HG02938 (cell line): Measurements from ENCODE around the gene SGK1.

Experiments used
- ATAC-seq: cut with Tn5 transposase; IDR thresholded peaks from one replicate; pipeline ENCODE4 v1.9.1; 2021; ENCODE audit warnings: mild to moderate bottlenecking, moderate library complexity; ENCODE audit not compliant: unreplicated experiment

SGK1 gene

DNA sequence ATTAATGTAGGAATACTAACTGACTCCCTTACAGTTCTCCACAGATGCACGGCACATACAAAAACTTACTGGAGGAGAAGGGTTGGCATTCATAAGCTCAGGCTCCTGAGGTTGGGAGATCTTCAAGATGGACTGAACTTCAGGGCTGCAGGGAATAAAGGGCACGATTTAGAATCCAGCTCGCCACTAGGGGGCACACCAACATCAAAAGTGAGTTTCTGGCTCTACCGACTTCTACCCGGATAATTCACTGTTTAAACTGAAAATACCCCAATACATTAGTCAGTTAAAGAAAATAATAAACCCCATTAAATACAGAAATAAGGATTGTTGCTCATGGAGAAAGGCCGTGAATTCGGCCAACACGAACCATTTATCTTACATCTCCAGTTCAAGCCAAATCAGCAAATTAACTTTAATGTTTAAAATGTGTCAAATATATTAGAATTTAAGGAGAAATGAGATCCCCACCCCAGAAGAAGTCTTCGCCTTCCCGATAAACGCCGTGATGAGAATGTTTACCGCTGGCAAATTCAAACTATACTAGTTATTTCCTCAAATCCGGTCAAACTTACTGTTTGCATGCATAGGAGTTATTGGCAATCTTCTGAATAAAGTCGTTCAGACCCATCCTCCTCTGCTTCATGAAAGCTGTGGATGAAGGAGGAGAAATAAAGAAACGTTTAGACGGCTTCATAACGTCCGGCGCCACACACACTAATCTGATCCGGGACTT lies 143.8 kb downstream of the SGK1 start:
- ATAC-seq: peak; percentile 24

DNA sequence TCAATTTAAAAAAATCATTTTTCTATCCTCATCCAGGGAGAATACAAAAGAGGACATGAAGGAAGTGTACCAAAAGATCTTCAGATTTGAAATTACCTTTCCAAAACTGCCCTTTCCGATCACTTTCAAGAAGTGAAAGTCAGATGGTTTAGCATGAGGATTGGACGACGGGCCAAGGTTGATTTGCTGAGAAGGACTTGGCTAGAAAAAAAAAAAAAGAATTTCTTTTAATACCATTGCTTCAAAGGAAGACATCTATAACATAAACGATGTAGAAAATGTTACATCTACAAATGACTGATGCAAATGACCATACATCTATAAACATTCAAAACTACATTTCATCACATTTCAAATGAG lies 144.6 kb downstream of the SGK1 start:
- ATAC-seq: no peak

DNA sequence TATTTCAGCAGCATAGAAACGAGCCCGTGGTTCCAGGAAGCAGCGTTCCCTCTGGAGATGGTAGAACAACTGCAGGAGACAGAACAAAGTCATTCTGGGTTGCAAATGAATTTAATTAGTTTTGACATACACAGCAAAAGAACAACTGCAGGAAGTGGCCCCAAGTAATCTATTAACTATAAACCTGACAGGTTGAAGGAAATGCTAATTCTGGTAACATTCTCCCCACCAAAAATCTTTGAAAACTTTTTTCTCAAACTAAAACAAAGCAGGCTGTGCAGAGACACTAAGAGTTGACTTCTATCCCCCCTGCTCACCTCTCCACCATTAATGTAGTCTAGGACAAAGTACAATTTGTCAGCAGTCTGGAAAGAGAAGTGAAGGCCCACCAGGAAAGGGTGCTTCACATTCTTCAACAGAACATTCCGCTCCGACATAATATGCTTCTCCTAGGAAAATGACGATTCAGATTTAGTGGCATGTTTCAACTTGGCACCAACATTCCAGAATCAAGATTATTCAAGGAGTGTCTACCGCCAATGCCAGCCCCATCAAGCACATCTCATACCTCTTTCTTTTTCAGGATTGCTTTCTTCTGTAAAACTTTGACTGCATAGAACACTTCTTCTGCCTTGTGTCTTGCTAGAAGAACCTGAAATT lies 145.1 kb downstream of the SGK1 start:
- no peak for ATAC-seq

DNA sequence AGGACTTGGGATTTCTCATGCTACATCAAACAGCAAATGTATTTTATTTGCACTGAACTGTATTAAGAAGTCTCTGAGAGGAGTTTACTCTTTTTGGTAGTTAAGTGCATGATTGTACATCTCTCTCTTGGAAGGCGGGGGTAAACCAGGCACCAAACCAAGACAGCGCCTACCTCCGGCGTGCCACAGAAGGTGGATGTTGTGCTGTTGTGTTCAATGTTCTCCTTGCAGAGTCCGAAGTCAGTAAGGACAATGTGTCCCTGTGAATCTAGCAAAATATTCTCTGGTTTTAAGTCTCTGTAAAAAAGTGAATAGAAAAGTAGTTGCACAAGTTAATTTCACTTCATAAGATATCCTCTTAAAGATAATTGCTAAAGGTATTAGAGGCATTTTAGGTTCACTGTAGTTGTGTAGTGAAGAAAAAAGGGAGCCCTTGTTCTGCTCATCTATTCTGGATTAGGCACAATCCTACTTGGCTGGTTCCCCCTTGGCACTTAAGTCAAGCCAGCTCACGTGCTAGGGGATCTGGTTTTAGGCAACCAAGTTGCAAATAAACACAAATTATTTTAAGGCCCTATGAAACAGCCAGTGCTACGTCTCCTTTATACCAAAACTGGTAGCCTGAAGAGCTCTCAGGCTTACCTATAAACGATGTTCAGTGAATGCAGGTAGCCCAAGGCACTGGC lies 145.7 kb downstream of the SGK1 start:
- no peak for ATAC-seq

DNA sequence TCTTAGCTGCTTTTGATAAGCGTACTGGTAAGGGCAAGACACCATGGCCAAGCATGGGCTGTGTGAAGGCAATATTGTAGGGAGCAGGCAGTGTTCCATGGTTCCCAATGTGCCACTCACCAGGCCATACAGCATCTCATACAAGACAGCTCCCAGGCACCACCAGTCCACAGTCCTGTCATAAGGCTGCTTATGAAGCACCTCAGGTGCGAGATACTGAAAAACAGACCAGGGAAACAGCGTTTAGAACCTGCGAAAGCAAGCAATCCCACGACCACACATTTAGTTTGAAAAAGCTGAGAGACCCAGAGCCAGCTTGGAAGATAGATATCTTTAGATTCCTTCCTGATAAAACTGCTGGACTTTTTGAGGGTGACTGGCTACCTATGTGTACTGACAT lies 146.4 kb downstream of the SGK1 start:
- no peak for ATAC-seq

DNA sequence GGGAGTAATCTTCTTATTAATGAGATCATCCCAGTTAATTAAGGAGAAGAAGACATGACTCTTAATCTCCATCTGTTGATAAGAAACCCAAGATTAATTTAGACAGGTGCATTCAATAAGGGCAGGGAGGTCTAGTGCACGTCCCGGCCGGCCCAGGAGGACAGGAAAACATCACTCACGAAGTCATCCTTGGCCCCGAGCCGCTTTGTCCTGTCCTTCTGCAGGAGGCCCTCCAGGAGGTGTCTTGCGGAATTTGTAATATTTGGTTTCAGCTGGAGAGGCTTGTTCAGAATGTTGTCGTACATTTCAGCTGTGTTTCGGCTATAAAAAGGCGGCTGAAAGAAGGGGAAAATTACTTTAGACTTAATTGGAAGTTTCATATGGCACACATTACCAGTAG lies 147.1 kb downstream of the SGK1 start:
- no peak for ATAC-seq

DNA sequence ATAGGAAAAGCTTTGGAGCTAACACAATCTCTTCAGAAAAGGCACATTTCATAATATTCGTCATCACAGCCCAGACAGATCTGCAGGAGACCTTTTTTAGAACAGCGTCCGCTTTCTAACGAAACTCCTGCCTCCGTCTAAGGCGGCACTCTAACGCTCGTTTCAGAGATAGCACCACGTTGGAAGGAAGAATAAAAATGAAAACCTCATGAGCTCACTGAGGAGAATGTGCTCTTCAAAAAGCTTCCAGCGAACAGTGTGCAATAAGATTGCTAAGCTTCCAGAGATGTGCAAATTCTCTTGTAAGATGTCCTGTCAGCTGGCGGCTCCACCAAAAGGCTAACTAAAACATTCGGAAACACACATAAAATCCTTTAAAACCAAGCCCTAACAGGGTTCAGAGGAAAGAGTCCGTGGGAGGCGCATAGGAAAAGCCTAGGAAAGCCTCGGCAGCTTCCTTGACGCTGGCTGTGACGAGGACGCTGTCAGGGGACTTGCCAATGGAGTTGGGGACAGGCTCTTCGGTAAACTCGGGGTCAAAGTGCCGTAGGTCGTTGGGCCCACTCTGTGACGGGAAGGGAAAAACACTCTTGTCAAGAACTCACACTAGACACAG lies 147.9 kb downstream of the SGK1 start:
- no peak for ATAC-seq

DNA sequence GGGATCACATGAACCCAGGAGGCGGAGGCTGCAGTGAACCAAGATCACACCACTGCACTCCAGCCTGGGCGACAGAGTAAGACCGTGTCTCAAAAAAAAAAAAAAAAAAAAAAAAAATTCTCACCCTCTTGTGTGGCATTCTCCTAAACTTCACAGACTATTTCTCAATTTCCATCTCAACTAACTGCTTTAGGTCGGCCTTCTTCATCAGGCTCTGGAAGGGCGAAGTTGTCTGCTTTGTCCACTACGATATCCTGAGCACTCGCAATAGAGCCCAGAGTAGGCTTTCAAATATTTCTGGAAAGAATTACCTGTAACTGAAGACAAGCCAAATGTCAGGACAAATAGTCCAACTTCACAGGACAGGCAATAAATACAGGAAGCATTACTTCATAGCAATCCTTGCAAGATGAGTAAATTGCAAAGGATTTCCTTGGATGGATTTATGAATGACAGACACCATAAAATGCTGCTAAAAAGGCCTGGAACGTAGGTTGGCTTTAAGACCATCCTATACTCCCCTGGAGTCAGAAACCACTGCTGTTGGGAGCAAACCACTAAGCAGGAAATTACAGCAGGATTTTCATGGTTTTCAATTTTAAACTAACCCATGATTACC lies 149.2 kb downstream of the SGK1 start:
- no peak for ATAC-seq

DNA sequence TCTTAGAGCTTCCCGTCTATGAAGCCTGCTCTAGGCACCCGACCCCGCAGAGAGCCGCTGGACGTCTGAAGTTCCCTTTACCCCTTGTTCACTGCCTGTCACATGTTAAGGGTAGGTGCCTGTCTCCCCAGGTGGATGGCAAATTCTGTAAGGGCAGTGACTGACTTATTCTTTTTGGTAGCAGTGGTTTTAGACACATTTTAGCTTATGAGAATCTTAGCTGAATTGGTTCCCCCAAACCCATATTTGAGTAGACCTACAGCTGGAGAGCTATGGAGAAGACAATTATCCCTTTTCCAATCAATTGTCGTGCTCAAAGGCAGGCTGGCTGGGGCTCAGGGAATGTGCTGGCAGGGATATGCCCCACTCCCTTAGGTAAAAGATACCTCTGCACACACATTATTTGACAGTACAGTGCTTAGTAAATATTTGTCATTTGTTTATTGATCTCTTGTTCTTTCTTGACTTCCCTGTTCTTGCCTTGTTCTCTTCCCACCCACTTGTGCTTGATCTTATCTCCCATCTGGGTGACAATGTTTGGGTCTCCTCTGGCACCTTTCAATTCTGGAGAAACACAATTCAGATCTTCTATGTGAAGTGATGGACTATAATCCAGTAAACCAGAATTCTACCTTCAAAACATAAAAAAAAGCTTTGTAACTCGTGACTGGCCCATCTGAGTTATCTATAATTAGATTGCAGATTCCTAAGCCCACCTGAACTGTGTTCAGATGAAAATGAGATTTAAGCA lies 151.2 kb downstream of the SGK1 start:
- no peak for ATAC-seq

DNA sequence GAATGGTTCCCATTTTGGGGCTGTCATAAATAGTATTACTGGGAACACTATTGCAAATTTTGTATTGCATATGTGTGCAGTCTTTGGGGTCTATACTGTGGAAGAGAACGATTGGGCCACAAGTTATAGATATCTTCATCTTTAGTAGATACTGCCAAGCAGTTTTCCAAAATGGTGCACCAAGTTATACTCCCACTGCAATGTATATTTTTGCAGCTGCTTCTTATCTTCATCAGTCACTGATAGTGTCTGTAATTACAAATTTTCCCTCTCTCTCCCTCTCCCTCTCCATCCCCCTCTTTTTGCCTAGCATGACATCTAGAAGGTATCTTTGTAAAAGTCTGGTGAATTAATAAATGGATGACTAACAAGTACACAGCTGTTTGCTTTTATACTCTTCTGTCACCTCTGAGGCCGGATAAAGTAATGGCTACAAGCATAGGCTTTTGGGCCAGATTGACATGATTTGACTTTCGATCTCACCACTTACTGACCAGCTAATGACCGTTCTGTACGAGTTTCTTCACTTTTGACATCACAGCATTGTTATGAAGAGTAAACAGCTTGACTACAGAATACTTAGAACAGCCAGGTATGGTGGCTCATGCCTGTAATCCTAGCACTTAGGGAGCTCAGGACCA lies 152.2 kb downstream of the SGK1 start:
- ATAC-seq: no peak

DNA sequence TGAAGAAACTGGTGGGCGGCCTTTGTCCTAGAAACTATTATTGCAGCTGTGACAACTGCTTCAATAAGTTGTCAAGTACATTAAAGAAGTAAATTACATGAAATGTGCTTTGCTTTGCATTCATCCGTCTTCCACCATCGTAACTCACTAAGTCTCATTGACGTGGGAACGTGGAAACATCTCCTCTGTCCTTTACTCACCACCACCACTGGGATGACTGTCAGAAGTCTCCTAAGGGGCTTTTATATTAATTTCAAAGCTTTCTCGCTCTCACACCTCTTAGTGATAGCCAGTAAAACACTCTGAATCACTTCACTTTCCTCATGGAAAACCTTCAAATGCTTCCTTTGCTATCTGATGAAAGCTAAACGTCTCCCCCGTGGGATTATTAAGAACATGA lies 153.6 kb downstream of the SGK1 start:
- no peak for ATAC-seq

DNA sequence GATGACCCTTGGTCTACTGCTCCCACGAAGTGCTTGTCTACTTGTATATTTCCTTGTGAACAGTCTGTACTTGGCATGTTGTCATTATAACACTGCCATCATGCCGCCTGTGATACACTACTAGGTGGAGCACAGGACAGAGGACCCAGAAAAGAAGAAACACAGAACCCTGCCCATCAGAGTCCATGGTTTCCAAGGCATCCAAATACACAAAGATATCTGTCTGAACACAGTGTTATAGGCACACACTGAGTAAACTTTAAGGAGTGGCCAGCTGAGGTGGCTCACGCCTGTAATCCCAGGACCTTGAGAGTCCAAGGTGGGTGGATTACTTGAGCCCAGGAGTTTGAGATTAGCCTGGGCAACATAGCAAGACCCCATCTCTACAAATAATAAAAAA lies 155.0 kb downstream of the SGK1 start:
- no peak for ATAC-seq

DNA sequence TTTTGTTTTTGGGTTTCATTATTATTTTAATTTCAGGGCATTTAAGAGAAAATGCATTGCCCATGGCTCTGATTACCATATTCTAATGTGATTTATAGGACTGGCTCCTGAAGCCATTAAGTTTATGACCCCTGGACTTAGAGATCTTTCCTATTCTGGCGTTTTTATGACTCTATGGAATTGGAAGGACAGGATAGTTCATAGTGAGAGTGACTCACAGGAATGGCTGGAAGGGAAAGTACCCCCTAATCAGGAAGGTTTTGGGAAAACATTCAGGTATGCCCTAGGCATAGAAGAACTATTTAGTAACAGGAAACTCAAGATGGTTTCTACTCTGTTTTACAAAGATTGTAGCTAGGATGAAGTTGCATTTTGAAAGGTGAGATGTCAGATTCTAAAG lies 156.9 kb downstream of the SGK1 start:
- no peak for ATAC-seq

DNA sequence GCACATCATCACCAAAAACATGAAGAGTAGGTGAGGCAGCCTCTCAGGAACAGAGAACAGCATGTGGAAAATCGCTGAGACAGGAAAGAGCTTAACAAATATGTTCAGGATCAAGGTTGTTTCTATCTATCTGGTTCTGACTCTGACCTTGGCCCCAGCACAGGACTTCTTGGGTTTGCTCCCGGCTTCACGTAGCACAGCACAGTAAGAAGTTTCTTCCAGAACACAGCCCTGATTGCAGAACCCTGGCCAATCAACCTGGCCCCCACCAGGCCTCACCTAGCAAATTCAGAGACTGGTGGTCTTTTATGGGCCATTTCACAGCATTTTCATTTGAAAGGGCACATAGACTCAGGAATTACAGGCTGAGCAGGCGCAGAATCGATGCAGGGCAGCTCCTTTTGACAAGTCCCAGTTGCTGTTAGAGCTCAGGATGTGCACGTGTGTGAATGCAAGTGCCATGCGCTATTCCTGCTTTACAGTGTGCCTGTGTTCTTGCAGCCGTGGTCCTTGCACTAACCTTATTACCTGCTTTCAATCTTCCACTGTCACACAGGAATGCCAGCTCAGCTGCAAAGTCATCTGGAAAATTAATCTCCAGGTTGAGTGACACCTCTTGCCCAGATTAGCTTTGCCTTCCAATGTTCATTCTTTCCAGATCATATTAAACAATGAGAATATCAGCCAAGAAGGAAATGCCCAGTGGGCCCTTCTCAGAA lies 165.0 kb downstream of the SGK1 start:
- no peak for ATAC-seq

DNA sequence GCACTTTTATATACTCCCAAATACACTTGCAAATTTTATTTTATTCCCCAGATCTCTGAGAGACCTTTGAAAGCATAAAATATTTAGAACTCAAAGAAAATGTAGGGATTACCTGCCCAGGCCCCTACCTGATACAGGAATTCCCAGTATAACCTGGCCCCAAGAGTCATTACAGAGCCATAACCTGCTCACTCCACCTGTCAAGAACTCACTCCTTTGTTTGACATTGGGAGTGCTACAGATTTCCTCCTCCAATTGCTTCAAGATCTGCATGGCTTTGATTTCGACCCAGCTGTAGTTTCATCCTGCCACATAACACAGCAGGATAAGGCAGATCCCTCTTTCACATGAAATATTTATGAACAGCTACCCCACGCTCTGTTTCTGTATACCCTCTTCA lies 169.3 kb downstream of the SGK1 start:
- ATAC-seq: no peak

DNA sequence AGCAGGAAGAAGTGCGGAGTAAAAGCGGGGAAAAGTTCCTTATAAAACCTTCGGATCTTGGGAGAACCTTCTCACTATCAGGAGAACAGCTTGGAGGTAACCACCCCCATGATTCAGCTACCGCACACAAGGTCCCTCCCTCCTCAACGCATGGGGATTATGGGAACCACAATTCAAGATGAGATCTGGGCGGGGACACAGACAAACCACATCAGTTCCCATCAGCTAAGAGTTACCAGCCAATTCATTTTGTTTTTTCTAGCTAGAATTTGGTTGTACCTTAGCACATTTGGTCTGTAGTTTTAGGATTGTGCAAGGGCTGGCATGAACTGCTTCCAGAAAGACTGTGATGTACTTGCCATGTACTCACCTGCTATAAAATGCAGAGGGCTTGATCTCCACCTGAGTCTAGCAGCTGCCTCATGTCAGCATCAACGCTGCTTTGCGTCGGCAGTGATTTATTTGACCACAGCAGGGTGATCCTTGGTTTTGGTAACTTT lies 170.8 kb downstream of the SGK1 start:
- ATAC-seq: no peak

DNA sequence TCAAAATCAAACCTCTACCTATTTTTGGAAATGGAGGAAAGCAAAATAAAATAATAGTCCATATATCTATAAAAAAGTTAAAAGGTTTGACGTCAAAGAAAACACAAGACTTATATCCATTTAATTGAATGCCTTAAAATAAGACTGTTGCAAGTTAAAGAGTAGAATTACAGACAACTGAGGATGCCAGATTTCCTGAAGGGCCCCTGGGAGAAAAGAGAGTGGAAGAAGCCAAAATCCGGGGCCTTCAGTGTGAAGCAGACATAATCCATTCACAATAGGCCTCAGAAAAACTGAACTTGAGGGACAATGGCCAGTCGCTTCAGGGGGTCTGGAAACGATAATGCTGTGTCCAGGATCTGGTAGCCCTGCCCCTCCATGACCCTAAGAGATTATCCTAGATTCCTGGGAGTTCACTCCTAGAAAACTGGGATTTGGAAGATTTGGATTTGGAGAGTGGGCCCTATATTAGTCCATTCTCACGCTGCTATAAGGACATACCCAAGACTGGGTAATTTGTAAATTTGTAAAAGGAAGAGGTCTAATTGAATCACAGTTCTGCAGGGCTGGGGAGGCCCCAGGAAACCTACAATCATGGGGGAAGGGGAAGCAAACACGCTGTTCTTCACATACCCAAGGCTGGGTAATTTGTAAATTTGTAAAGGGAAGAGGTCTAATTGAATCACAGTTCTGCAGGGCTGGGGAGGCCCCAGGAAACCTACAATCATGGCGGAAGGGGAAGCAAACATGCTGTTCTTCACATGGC lies 171.5 kb downstream of the SGK1 start:
- no peak for ATAC-seq

DNA sequence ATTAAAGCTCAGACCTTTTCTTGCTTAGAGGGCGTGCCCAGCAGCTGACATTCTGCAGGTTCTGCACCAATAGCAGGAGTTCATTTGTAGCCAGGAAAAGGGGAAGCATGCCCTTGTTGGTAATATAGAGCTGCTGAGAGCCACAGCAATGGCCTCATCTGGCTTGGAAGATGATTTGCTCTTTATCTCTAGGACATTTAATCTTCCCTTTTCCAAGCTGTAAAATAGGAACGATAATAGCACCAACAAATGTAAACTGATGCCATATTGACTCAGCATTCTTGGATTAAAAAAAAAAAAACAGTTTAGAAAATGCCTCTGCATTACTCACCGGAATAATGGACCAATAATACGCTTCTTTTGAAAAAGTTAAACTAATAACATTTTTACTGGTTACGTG lies 172.1 kb downstream of the SGK1 start:
- peak; percentile 59 for ATAC-seq
